HepG2 (cell line): ENCODE data around the gene POLR1E. TPM values are rescaled to one million over a fixed set of nuclear protein-coding genes. Genes with fewer than 3 reads are reported as not detected.
A peak's percentile ranks its signal among the peaks of the same experiment; 100 is the strongest.

Source experiments
- E2F5 ChIP-seq: sonication (generic); formaldehyde crosslinking; conservative IDR thresholded peaks from 2 replicates; pipeline ENCODE4 v1.4.0; 2020; ENCODE audit warnings: missing genetic modification reagents
- ELF3 ChIP-seq: IDR thresholded peaks from 2 replicates; pipeline ENCODE4 v1.6.1; 2016; ENCODE audit warnings: missing genetic modification reagents, missing compliant biosample characterization
- FOXC1 ChIP-seq: sonication (generic); formaldehyde crosslinking; IDR thresholded peaks from 2 replicates; pipeline ENCODE4 v1.8.0; 2022; ENCODE audit warnings: mild to moderate bottlenecking, missing genetic modification reagents, borderline replicate concordance
- GZF1 ChIP-seq: sonication (generic); formaldehyde crosslinking; IDR thresholded peaks from 2 replicates; pipeline ENCODE4 v1.5.1; 2020; ENCODE audit warnings: mild to moderate bottlenecking, missing genetic modification reagents
- HES4 ChIP-seq: sonication (generic); formaldehyde crosslinking; IDR thresholded peaks from 2 replicates; pipeline ENCODE4 v1.9.0; 2021; ENCODE audit warnings: mild to moderate bottlenecking, missing genetic modification reagents, borderline replicate concordance
- KLF9 ChIP-seq: IDR thresholded peaks from 2 replicates; pipeline ENCODE4 v1.6.1; 2016; ENCODE audit warnings: low read depth
- NCOA2 ChIP-seq: sonication (generic); formaldehyde crosslinking; IDR thresholded peaks from 2 replicates; pipeline ENCODE4 v1.8.0; 2022; ENCODE audit warnings: inconsistent platforms
- NR2F2 ChIP-seq: IDR thresholded peaks from 2 replicates; pipeline ENCODE4 v1.6.1; 2012; ENCODE audit warnings: low read depth, inconsistent platforms, borderline replicate concordance
- PAXIP1 ChIP-seq: sonication (generic); formaldehyde crosslinking; conservative IDR thresholded peaks from 2 replicates; pipeline ENCODE4 v1.4.0; 2020; ENCODE audit warnings: mild to moderate bottlenecking, missing genetic modification reagents, moderate library complexity
- RBAK ChIP-seq: sonication (generic); formaldehyde crosslinking; IDR thresholded peaks from 2 replicates; pipeline ENCODE4 v1.5.1; 2020; ENCODE audit warnings: mild to moderate bottlenecking, missing genetic modification reagents
- SMARCC2 ChIP-seq: fragments of 450-650 bp; IDR thresholded peaks from 2 replicates; pipeline ENCODE4 v1.6.1; 2017; ENCODE audit warnings: antibody characterized with exemption, mild to moderate bottlenecking
- XBP1 ChIP-seq: sonication (generic); formaldehyde crosslinking; IDR thresholded peaks from 2 replicates; pipeline ENCODE4 v1.5.0; 2020; ENCODE audit warnings: missing genetic modification reagents
- ZBTB49 ChIP-seq: sonication (generic); formaldehyde crosslinking; IDR thresholded peaks from 2 replicates; pipeline ENCODE4 v1.4.0; 2020; ENCODE audit warnings: missing genetic modification reagents, borderline replicate concordance
- ZKSCAN5 ChIP-seq: sonication (generic); formaldehyde crosslinking; IDR thresholded peaks from 2 replicates; pipeline ENCODE4 v1.5.1; 2020; ENCODE audit warnings: mild to moderate bottlenecking, missing genetic modification reagents
- ZNF343 ChIP-seq: sonication (generic); formaldehyde crosslinking; IDR thresholded peaks from 2 replicates; pipeline ENCODE4 v1.4.0; 2020; ENCODE audit warnings: mild to moderate bottlenecking, missing genetic modification reagents
- ZNF709 ChIP-seq: sonication (generic); formaldehyde crosslinking; IDR thresholded peaks from 2 replicates; pipeline ENCODE4 v1.5.0; 2020; ENCODE audit warnings: mild to moderate bottlenecking, missing genetic modification reagents
- ZNF772 ChIP-seq: sonication (generic); formaldehyde crosslinking; IDR thresholded peaks from 2 replicates; pipeline ENCODE4 v1.5.0; 2020; ENCODE audit warnings: mild to moderate bottlenecking, missing genetic modification reagents
- ZNF883 ChIP-seq: sonication (generic); formaldehyde crosslinking; IDR thresholded peaks from 2 replicates; pipeline ENCODE4 v1.5.1; 2020; ENCODE audit warnings: mild to moderate bottlenecking, missing genetic modification reagents; ENCODE audit errors: not compliant biosample characterization
- polyA plus RNA-seq, 8 experiments: library from polyadenylated mRNA; depleted of rRNA in 3 of 8; stranded (reverse) in 7 of 8; unstranded in 1 of 8; fragments of >200 nt; fragmentation: Illumina TruSeq in 4 of 8; extraction: Trizol in 4 of 8; gene quantifications; 2 replicates each; pipeline versions ENCODE4 v1.2.1 to v1.2.3, GENCODE V29; 2011 to 2016; ENCODE audit warnings: low read depth in 4 of 8, missing spikeins in 1 of 8, mixed read lengths in 1 of 8; ENCODE audit not compliant: insufficient read depth in 1 of 8
- total RNA-seq, 5 experiments: library from RNA; depleted of rRNA; stranded (reverse); fragments of >200 nt; fragmentation: Illumina TruSeq; extraction: Trizol; gene quantifications; 2 replicates each; pipeline ENCODE4 v1.2.3, GENCODE V29; 2016; ENCODE audit warnings: low read depth in 1 of 5
- TF ChIP-seq, protein P1 (sequence below): sonication (generic); formaldehyde crosslinking; IDR thresholded peaks from 2 replicates; pipeline ENCODE4 v1.4.0; 2020; ENCODE audit warnings: missing genetic modification reagents
- TF ChIP-seq, protein P2 (sequence below): sonication (generic); formaldehyde crosslinking; IDR thresholded peaks from 2 replicates; pipeline ENCODE4 v1.5.0; 2020; ENCODE audit warnings: missing genetic modification reagents, mild to moderate bottlenecking, borderline replicate concordance

Gene POLR1E
- total and polyA plus RNA-seq, 2 of the 13 experiments (the other 11 are each of a cell fraction or from before 2014, with no cell fraction given) = 23.0 to 37.8 TPM

- TF ChIP-seq PAXIP1 (CRISPR knock-in tag) (peak; percentile 98), RBAK (CRISPR knock-in tag) (no peak), E2F5 (CRISPR knock-in tag) (no peak), ZNF709 (CRISPR knock-in tag) (peak; percentile 46; the same call in 1 of the 2 replicates), GZF1 (CRISPR knock-in tag) (no peak), ZNF883 (no peak), SMARCC2 (no peak), ZNF772 (CRISPR knock-in tag) (peak; percentile 88), ELF3 (CRISPR knock-in tag) (peak; percentile 99), KLF9 (no peak), NR2F2 (peak; percentile 70; the same call in 1 of the 2 replicates), ZKSCAN5 (CRISPR knock-in tag) (no peak), NCOA2 (peak; percentile 71), ZBTB49 (CRISPR knock-in tag) (no peak), XBP1 (no peak), ZNF343 (CRISPR knock-in tag) (peak; percentile 95), HES4 (CRISPR knock-in tag) (no peak), FOXC1 (CRISPR knock-in tag) (no peak)
- TF ChIP-seq, protein P1, sequence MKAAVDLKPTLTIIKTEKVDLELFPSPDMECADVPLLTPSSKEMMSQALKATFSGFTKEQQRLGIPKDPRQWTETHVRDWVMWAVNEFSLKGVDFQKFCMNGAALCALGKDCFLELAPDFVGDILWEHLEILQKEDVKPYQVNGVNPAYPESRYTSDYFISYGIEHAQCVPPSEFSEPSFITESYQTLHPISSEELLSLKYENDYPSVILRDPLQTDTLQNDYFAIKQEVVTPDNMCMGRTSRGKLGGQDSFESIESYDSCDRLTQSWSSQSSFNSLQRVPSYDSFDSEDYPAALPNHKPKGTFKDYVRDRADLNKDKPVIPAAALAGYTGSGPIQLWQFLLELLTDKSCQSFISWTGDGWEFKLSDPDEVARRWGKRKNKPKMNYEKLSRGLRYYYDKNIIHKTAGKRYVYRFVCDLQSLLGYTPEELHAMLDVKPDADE (CRISPR knock-in tag) = no peak
- TF ChIP-seq, protein P2, sequence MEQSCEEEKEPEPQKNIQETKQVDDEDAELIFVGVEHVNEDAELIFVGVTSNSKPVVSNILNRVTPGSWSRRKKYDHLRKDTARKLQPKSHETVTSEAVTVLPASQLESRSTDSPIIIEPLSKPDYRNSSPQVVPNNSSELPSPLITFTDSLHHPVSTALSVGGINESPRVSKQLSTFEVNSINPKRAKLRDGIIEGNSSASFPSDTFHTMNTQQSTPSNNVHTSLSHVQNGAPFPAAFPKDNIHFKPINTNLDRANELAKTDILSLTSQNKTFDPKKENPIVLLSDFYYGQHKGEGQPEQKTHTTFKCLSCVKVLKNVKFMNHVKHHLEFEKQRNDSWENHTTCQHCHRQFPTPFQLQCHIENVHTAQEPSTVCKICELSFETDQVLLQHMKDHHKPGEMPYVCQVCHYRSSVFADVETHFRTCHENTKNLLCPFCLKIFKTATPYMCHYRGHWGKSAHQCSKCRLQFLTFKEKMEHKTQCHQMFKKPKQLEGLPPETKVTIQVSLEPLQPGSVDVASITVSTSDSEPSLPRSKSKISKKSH (CRISPR knock-in tag) = no peak; the same call in 1 of the 2 replicates
Measured at GRCh38 chr9:37508135-37508833, 22.5 kb downstream of the POLR1E start (continued).
